GM18873 (cell line): ENCODE results near the gene PPP1R13B.

Experiments
- ATAC-seq: cut with Tn5 transposase; IDR thresholded peaks from one replicate; pipeline ENCODE4 v1.9.1; 2021; ENCODE audit warnings: mild to moderate bottlenecking, moderate library complexity, moderate number of reproducible peaks; ENCODE audit not compliant: unreplicated experiment, low FRiP score

PPP1R13B gene

DNA sequence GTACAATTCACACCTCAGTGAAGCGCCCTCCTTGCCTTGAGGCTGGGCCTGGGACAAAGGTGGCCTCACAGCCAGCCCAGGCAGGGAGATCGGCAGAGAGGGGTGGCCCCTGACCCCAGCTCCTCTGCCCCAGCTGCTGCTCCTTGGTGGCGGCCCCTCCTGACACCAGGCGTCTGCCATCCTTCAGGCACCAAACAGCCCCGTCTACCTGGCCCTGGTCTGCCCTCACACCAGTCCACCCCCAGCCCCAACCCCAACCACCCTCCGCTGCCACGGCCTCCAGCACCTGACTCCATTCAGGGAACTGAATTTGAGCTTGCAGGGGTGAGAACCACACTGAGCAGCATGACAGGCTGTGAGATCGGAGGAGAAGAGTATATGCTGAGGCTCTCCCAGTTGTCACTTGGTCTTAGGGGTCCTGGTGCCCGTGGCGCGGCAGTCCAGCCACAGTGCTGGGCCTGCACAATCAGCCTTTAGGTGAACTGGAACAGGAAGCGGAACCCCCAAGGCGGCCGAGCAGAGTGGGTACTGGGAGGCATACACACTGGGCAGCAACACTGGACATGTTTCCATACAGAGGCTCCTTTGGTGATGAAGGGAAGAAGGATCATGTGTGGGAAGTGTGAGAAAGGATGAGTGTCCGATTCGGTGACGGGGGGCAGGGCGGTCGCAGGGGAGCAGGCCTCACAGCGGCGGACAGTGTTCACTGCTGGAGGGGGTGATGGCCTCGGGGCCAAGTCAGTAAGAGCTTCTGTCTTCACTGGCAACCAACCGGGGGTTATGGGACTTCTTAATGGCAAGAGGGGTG lies 113.1 kb downstream of the PPP1R13B start:
- ATAC-seq, result no peak

DNA sequence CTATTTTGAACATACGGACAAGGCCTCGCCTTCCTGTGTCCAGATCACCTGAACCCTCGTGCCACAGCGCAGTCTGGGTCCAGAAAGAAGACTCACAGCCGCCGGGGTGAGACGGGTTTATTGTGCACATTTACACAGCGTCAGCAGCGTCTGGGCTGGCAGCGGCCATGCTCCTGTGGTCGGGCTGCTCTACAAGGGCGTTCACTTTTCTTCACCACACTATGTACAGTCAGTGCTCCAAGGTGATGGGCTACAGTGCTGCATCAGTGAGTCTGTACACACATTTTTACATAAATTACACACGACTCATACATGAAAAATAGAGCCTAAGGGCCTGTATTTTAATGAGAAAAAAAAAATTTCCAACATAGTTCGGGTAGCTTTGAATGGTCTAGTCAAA lies 113.7 kb downstream of the PPP1R13B start:
- ATAC-seq, result no peak

DNA sequence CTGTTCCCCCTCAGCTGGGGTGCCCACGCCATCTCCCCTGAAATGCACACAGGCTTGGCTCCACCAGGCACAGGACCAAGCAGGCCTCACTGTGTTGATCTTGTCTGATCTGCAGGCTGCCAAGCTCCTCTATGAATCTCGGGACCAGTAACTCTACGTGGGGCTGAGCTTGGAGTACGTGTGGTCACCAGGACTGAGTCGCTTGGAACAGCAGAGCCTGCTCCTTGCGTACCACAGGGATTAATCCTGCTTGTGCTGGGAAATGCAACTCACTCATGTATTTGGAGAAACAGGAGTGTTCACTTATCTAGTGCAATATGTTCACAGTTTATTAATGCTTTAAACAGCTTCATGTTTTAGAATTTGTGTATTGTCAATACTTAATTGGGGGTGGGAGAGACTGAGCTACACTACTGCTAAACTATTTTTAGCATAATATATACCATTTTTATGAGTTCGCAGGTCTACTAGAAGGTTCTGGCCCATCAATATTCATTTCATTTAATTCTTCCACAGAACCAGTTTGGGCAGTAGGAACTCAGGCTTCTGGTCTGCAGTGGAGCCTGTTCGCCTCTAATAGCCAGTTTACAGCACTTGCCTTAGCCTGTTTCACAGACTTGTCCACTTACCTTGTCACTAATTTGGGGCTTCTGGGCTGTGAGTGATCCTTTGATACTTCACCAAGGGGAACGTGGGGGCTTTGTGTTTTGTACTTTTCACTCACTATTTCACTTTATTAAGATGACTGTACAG lies 114.3 kb downstream of the PPP1R13B start:
- no peak for ATAC-seq

DNA sequence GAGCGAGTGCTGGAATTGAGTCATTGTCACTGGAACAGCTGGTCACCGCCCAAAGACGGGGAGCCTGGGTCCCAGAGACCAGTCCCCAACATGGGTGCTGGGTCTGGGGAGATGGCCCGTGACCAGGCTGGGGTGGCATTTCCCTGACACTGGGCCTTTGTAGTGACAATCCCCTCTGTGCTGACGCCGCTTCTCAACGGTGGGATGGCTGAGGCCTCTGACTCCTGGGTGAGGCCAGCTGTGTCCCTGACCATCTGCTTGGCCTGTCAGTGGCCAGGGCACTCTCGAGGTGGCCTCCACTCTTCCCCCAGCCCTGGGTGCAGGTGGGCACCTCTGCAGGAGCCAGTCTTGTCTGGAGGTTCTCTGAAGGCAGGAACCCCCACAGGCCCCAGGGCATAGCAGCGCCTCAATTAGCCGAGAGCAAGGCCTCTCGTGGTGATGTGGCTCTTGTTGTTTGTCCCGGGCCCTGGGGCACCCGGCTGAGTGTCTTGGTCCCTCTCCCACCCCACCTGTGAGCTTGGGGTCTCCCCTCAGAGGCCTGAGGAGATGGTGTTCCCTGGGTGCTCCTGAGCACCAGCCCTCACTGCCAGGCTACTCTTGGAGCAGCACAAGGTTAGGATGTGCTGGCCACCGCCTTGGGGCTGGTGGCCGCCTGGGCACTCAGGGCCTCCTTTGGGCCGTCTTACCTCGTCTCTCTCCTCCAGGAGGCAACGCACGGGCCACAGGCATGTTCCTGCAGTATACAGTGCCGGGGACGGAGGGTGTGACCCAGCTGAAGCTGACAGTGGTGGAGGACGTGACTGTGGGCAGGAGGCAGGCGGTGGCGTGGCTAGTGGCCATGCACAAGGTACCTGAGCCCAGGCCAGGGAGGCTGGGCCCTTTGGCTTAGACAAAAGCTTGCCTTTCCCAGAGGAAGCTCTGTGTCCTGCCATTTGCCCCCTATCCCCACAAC lies 115.2 kb downstream of the PPP1R13B start:
- no peak for ATAC-seq

DNA sequence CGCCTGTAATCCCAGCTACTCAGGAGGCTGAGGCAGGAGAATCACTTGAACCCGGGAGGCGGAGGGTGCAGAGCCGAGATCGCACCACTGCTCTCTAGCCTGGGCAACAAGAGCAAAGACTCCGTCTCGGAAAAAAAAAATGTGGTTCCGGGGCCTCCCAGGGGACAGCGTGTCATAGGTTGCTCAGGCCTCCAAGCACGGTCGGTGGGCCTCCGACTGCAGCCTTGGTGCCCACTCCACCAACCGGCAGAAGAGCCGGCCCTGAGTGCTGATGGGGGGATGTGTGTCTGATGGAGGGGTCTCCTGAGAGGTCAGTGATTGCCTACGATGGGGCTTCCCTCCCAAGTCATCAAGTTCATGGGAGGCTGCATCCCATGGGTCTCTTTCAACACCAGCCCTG lies 115.9 kb downstream of the PPP1R13B start:
- ATAC-seq, result no peak

DNA sequence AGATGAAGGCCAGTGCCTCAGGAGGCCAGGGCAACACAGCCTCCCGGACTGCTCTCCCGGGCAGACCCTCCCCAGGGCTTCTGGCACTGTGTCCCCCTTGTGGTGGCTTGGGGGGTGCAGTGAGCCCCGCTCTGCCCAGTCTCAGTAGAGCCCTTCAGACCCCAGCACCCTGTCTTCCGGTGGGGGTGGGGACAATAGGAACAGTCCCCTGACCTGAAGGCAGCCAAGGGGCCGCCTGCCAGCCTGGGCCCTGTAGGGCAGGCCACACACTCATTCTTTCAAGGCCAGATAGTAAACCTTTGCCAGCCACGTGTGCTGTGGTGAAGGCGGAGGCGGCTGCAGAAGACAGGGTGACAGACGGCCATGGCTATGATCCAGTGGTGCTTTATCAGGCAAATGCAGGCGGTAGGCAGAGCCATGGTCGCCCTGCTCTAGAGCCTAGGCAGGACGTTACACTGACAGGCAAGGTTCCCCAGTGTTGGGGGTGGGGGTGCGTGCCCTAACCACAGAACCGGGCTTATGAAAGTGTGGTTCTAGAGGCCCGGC lies 116.8 kb downstream of the PPP1R13B start:
- ATAC-seq, result no peak

DNA sequence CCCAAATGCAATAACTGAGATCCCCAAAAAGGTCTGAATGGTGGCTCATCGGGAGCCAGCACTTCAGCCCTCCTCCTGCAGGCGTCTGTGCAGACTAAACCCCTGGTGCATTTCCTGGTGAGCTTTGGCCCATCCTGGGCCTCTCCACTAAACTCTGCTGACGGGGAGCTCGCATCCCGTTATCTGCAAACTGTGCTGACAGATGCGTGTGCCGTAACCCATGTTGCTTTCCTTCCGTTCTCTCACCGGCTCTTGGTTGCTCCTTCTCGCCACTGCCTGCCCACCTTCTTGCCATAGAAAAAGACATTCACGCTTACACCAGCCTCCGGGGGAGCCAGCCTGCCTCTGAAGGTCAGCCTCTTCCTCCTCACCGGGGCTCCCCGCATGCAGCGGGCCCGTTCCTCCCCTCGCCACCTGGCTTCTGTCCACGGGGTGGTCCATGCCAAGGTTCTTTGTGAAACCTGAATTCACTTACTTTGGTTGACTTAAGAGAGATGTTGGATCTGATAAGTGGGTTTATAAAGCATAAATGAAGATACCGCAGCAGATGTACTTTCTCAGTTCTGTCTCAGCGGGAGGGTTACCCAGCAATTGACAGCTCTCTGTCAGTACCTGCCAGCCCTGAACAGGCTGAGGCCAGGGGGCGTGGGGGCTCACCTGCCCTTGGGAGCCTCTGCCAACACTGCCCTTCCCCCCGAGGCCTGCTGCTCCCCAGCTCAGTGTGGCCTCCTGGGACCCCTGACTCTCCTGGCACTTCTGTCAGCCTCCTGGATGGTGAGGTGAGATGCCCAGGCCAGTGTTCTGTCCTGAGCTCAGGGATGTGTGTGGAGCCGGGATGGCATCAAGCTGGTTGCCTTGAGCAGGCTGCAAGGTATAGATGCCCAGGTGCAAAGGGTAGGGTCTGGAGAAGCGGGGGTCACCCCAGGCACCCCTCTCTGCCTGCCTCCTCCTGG lies 117.6 kb downstream of the PPP1R13B start:
- no peak for ATAC-seq

DNA sequence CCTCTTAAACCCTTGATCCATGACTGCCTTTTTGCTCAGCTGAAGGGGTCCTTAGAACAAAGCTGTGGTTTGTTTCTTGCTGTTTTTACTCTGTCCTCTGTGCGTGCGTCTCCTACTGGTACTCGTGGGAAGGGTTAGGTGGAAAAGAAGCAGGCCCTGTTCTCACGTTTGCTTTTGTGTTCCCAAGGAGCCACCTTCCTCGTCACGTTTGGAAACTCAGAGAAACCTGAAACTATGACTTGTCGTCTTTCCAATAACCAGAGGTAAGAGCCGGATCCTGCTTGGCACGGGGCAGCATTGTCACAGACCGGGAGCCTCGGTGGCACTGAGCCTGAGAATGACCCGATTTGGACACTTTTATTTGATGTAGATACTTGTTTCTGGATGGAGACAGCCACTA lies 118.7 kb downstream of the PPP1R13B start:
- ATAC-seq, result no peak

DNA sequence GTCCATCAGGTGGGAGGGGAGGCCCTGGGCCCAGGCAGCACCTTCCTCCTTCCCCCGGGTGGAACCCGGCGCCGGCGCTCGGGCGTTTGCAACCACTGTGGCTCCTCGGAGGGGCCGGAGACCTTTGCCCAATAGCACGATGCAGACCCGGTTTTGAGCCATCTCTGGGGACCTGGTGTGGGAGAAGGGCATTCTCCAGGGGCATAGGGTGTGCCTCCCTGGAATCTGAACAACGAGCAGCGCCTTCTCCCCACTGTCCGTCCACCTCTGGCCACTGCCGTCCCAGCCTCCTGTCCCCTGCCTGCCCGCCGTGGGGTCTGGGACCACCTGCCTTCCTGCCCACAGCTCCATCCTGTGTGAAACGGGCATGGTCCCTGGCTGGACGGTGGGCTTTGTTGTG lies 119.2 kb downstream of the PPP1R13B start:
- no peak for ATAC-seq

DNA sequence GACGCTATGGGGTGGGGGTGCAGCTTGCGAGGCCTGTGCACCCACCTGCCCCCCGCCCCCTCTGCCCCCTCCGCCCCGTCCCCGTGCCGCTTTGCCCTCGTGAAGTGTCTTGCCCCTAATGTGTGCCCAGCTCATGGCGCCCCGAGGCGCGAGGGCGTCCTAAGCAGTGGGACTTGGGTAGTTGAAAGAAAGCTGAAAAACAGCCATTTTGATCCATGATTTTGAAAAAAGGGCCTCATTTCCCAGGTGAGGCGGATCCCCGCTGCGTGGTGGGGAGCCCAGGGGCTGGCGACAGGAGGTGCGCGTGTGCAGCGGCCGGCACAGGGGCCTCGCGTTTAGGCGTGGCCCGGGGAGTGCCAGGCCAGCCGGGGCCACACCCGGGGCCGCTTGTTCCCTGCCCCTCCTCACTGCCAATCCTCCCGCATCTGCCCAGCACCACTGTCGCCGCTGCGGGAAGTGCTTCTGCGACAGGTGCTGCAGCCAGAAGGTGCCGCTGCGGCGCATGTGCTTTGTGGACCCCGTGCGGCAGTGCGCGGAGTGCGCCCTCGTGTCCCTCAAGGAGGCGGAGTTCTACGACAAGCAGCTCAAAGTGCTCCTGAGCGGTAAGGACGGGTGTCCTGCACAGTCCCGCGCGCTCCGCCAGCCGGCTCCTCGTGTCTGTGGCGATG lies 119.9 kb downstream of the PPP1R13B start:
- no peak for ATAC-seq

DNA sequence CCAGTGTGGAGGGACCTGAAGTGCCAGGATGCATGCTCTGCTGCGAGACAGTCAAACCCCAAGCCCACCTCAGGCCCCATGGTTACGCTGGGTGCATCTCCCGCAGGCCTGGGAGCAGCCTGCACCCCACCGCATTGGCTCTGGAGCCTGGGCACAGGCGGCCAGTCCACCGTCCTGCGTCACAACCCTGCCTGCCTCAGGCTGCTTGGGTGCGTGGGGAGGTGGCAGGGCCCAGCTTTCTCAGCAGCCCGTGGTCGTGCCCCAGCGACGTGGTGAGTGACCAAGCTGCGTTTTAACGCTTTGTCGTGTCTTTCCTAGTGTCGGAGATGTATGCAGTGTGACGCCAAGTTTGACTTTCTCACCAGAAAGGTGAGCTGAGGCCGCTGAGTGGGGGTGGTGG lies 120.9 kb downstream of the PPP1R13B start:
- ATAC-seq, result no peak

DNA sequence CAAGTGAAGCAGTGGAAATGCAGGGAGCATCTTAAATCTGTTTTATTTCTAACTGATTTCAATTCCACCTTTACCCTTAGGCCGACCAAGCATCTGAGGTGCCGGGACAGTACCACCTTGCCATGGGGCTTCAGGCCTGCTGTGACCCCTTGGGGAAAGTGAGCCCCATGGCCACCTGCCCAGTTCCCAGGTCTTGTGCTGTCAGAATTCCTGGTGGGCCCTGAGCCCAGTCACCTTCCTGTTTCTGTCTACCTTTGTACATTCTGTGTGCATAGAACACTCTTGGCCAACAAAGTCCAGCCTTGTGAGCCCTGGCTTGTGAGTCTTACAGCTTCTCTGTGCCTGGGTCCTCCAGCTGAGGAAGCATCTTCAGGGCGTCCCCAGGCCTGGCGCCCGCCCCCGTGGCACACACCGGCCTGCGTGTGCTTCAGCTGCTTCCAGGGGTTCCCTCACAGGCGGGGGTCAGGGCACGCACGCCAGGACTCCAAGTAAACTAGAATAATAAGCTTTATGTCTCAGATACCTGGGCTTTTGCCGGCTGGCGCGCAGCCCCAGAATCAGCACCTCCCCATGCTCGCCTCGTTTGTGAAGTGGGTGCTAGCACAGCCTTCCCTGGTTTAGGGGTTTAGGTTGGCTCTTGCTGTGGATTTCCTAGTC lies 121.5 kb downstream of the PPP1R13B start:
- no peak for ATAC-seq

DNA sequence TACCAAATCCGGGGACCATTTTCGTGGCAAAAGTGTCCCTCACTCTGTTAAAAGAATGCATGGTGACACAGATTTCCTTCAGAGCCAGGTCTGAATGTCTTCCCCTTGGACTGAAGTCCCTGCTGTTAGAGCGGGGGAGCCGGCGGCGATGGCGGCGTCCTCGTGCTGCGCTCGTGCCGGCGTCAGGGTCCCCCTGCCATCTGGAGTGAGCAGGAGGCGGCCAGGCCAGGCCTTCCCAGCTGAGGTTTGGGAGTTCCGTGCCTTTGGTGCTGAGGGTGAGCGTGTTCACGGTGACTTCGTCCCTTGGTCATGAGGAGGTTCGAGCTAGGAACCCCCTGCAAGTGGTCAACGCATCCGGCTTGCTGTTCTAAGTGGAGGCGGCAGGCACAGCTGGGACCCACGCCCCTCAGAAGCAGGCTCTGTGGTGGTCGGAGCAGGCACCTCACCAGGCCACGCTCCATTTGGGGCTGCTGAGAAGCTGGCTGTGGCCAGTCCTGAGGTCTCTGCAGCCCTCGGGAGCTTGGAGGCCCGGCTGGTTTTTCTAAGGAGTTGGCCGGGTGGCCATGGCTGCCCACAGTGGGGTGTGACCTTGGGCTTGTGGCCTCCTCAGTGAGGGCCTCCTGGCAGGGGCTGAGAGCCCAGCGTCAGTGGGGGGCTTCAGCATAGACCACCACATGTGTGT lies 122.2 kb downstream of the PPP1R13B start:
- no peak for ATAC-seq

DNA sequence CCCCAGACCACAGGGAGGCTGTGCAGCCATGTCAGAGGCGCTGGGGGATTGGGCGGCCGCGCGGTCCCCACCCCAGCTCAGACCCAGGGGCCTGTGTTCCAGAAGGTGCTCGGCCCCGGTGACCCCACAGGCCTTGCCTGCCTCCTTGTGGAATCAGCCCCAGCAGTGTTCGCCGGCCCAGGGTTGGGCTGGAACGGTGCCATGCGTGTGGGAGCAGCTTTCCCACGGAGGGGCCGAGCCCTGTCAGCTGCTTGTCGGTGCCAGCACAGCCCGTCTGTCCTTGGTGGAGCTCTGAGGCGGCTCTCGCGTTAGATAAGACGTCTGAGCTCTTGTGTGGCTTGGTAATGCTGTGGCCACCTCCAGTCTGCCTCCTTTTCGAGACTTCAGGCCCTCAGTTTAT lies 123.3 kb downstream of the PPP1R13B start:
- no peak for ATAC-seq

DNA sequence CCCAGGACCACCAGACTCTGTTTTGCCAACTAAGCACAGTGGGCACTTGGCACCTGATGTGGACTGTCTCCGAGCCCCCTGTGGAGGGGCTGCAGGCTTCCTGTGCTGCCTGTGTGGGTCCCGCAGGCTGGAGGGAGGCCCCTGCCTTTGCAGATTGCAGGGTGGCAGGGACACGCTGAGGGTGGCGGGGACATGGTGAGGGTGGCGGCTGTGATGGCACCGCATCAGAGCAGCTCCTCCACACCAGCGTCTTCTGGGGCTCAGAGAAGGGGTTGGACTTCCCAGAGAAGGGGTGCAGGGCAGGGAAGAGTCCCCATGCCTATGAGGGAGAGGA lies 123.7 kb downstream of the PPP1R13B start:
- ATAC-seq, result no peak

DNA sequence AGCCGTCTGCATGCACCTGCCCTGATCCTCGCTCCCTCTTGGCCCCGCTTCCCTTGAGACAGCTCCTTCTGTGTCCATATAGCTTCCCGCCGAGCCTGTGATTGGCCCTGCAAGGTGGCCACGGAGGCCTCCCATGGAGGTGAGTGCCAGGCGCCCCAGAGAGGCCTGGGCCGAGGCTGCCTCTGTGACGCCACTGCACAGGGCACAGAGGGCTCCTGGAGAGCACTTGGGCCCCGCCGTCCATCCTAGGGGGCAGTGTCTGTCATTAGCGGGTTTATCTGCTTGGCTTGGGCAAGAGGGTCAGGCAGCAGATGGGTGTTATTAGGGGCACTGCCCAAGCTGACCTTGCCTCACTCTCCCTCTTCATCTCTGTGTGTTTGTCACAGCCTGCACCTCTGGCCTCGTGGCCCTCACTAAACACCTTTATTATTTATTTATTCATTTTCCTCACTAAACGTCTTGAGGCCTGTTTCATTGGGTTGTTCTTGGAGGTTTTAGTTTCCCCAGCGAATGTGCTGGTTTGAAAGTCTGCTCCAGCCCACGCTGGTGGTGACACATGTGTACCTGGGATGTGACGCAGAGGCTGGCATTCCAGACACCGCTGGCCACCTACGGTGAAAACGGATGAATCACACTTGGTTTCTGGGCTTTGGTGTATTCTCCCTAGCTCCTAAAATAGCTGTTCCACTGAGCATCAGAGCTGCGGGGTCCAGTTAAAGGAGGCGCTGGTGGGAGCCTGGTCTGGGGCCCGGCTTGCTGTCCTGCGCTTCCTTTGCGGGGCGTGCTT lies 125.8 kb downstream of the PPP1R13B start:
- no peak for ATAC-seq

DNA sequence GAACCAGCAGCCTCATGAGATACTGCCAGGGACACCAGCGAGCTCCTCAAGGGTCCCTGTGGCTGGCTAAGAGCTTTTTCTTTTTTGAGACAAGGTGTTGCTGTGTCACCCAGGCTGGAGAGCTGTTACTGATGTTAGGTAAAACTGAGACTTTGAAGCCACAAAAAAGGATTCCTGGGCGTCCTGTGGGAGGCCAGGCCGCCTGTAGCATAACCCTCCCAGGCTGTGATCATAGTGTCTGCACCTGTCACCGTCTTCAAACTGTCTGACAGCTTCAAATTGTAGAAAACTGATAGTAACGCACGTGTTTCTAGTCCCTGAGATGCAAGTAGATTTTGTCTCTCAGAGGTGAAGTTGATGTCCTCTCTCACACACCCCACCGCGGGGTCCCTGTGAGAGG lies 127.6 kb downstream of the PPP1R13B start:
- no peak for ATAC-seq
